Stimulated activated CD8-positive, alpha-beta memory T cell treated with anti-CD3 and anti-CD28 coated beads, Interleukin-2, amount 100 ng/mL, for 48 hours (primary cell): Measurements from ENCODE around the gene CD180.

ENCODE experiments used
- DNase-seq, 2 donors: peaks; one replicate each; pipeline ENCODE4 v3.0.0-alpha.2; 2020; ENCODE audit warnings: low read depth in 2 of 2

The CD180 gene

DNA sequence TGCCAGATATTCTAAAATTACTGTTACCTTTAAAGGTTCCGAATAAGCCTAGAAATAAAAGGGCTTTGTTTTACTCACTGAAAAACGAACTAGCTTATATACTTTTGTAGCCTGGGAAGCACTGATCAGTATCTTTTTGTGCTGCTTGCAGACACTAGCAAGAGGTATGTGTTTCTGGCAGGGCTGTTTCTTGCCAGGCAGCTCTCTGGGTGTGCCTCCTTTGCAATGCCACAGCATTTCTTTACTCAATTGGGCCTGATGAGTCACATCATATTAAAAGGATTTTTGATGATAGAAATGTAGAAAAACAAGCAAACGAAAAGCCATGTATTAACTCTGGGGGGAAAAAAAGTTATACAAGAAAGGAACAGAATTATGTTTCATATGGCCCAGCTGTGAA, 35.6 kb downstream of the CD180 start:
- no peak for DNase-seq

DNA sequence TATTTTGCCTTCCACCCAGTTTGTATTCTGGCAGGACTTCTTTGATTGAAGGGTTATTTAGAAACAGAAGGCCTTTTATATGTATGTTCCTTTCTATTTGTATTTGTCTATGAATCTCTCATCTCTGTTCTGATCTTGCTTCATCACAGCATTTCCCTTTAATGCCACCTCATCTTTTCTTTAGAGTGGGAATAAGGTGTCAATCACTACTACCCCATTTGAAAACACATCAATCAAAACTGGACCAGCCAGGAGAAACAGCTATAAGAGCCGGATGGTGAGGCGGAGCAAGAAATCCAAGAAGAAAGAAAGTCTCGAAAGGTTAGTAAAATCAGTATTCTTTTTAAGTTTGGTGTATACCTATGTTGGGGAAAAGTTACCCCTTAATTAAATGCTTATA, 36.3 kb downstream of the CD180 start:
- no peak for DNase-seq

DNA sequence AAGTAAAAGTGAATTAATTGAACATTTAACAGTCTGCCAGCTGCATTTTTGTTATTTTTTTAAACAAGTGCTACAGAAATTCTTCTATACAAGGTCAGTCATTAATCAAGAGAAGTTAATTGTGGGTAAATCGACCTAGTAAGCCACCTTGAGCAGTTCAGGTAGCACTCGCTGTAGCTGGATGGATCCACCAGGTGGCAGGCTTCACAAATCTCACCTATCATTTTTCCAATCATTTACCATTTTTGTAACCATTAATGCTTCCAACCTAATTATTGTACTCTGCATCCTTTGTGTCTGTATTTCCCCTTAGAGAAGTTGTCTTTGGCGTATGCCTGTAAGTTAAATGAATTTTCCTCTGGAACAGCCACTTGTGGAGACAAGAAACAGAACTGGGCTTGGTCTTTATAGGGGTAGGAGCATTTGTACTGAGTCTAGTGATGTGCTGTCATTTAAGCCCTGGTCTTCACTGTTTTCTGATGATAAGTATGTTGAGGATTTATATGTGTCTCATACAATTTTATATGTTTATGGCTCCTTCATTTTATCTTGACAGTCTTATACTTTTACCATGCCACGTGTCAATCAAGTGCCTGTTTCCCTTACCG, 39.5 kb downstream of the CD180 start:
- DNase-seq: no peak

DNA sequence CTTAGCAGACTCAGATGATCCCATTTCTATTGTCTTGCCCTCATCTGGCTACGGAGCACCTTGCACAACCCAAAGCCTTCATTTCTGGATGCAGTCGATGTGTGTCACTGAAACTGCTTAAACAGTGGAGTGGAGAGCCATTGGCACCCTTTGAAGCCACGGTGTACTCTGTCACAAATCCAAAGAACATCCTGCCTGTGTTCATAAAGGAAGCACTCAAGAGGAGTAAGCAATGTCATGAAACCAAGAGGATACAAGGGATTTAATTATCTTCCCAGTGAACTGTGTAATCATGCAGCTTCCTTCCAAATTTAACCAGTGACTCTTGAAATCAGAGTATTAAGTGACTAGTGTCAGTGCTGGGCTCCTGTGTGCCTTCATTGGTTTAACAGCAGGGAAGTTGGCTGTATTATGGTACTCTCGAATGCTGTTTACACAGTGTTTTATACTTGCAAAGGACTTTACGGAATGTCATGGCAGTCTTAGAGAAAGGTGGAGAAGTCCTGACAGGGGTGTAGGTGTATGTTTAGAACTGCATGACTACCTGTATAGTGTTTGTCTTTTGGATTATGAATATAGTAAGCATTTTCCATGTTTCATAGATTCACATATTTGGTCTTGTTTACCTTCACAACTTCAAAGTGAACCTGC, 41.9 kb downstream of the CD180 start:
- DNase-seq: no peak

DNA sequence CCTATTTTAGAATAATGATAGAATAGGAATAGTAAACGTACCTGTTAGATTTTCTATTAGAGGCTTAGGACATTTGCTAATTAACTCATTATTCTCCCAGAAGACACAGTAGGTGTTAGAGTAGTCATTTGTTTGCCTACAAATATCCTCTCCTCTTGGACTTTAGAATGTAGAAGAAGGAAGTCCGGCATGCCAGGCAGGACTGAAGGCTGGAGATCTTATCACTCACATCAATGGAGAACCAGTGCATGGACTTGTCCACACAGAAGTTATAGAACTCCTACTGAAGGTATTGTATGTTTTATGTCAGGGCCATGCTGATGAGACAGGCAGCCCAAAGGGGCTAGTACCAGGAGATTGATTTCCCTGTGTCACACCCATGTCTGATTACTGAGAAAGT, 43.3 kb downstream of the CD180 start:
- DNase-seq: no peak

DNA sequence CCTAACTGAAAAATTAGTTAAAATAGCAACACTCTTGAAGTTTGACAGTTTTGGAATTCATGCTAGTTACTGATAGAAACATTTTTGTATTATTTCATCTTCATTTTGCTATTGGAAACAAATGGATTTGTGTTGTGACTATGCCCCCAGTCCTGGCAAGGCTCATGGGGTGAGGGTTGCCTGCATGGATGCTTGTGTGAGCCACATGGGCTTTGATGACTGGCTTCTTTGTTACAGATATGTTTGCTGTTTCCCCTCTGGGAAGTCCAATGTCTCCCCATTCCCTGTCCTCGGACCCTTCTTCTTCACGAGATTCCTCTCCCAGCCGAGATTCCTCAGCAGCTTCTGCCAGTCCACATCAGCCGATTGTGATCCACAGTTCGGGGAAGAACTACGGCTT, 44.2 kb downstream of the CD180 start:
- DNase-seq: no peak

DNA sequence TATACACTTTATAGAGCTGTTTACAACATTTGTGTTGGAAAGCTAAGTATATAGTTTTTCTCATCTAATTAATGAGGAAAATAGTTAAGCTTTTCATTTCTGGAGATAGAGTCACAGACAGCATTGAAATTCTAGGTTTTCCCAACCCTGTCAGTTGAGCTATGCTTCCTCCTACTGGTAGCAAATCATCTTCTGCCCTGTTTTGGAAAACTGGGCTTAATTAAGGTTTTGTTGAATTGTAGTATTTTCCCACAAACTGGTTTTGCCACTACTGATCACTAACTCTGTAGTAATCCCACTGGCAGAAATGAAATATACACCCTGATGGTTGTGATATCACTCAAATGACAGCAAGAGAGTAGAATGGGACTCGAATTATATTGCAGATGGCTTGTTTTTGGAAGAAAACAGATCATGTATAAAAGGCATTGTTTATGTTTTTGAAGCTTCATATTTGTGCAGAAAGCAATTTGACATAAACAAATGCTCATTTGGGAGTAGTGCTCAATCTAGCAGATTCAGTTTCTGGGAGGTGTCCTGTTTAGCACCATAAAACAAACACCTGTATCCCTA, 46.6 kb downstream of the CD180 start:
- DNase-seq: no peak

DNA sequence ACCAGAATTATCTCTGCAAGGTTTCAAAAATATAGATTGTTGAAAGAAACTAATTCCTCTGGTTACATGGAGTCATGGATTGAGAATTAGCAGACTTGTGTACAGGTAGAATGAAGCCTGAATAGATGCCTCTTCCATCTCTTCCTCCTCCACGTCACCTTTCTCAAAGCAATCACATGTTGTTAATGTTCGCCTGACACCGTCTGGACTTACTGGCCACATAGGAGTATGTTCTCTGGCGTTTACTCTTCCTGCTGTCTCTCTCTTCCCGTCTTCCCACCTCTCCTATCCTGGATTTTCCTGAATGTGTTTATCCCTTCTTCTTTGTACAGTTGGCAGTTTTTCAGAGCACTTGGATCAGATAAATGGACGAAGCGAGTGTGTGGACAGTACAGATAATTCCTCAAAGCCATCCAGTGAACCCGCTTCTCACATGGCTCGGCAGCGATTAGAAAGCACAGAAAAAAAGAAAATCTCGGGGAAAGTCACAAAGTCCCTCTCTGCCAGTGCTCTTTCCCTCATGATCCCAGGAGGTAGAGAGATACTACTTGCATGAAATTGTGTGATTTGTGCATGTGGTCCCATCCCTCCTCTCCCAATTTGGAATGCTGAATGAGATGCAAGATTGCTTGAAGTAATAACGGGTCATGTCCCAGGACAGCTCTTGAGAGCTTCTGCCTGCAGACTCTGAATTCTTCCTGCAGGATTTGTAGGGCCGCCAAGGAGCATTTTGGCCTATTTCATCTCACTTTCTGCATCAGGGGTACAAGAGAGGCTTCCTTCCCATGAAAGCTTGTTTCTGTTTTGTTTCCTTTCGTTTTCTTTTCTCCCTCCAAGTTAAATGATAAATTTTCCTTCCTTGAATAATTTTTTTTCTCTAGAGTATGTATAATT, 47.3 kb downstream of the CD180 start:
- DNase-seq: no peak

DNA sequence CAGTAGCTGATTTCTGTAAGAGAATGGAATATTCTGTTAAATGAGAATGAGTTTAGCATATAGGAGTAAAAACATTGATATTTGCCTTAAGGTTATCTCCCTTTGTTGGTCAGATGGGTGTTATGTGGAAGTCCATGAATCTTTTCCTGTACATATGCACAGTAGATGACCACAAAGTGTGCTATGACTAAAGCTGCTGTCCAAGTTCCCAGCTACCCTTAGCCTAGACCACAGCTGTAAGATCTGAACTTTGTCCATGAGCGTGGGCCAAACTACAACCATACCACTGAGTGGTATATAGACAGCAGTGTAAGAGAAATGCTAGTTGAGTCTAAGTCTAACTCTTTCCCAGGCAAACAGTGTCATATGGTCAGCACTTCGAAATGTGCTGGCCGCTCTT, 48.8 kb downstream of the CD180 start:
- no peak for DNase-seq

DNA sequence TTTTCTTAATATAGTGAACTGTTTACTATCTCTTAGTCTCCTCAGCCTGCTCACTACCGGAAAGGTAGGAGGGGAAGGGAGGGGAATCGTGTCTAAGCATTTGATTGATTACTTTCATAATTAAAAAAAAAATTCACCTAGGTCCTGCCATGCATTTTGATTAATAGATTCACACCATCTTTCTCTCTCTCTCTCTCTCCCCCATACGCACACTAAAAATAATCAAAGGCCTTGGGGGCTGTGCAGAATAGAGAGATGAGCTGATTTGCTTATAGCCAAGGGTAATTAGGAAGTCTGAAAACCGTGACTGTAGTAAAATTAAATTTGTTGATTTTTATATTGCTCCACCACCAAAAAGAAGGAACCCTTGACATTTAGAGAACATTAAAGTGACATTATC, 49.6 kb downstream of the CD180 start:
- no peak for DNase-seq

DNA sequence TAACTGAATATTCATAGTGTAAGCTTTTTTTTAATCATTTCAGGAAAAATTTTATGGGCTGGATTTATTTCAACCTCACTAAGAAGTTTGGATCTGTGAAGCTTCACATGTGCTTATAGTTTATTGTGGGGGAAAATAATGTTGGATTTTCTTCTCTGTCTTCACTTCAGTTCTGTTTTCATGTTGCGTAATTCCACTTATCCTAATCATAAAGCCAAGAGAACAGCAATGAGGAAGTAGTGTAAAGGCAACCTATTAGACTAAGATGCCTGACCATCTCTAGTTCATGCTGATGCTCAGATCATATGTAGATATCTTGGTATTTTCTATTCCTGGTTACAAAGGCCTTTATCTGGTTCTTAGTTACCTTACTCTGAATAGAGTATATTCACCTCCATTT, 50.0 kb downstream of the CD180 start:
- no peak for DNase-seq

DNA sequence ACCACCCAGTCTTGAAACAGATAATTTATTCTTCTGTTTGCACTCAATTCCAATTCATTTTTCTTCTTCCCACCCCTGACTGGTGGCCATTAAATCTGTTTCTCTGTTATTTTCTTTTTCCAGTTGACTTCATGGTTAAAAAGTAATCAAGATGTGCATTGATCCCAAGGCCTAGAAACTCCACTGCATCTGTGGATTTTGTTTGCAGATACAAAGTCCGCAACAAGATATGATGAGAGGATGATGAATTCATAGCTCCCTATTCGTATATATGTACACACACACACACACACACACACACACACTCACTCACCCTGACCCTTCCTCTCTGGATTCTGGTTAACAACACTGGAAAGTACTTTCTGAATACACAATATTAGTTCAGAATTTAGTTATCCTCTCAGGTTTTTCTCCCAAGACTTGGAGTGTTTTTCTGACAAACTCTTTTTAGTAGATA, 52.4 kb downstream of the CD180 start:
- DNase-seq: no peak

DNA sequence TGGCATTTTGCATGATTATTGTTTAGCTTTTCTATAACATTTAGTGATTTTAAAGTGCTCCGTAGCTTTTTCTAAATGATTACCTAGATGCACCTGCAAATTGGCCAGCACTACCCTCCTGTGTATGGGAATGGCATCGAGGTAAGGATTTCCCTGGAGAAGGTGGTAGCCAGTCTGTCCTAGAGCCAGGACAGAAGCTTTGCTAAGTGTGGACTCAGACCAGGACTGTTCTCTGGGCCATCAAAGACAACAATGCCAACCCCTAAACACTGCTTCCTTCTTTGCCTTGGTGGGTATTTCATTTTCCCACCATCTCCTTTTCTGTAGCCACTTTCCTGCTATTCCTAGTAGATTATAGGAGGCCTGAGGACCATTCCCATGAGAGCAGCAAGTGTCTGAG, 53.0 kb downstream of the CD180 start:
- DNase-seq: no peak

DNA sequence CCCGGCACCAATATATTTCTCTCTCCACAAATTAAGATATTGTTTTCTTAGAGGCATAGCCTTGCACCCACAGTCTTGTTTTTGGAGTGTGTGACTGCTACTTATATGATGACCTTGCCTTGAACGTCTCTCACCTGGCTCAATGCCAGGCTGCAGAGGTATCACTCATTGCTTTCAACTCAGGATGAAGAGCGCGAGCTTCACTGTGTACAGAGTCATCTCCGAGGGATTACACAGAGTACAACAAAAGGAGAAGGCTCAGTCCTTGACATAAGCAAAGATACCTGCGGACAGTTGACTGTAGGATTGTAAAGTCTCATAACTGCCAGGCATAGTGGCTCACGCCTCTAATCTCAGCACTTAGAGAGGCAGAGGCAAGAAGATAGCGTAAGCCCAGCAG, 53.8 kb downstream of the CD180 start:
- DNase-seq: no peak

DNA sequence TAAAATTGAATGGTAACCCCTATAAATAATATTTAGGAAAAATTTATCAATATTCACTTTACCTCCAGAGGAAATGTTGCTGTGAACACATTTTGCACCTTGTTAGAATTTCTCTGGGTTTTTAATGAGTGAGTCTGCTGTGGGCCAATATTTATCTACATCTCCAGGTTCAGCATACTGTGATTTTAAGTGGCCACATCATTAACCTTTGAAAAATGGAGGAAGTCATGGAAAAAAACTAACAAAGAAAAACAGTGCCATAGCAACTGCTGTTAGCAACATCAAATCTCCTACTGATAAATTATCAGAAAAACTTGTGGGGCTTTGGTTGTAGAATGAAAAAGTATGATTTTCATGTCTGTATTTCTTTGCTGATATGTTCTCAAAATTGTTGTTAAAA, 55.0 kb downstream of the CD180 start:
- DNase-seq: no peak

DNA sequence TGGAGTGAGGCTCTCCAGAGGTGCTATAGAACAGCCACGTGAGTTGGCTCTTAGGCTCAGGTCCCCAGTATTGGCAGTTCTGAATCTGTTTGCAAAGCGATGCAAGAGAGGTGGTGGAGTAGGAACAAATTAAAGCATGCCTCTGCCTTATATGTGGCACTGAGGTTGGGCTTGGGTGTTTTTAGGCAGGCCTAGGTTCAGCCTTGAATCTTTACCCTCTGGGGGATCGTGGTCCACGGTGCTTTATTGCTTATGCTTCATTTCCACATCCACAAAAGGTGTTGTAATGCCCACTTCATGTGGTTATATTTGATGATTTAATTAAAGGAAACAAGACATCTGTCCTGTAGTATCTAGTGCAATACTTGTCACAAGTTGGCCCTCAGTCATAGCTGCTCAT, 56.2 kb downstream of the CD180 start:
- DNase-seq: no peak

DNA sequence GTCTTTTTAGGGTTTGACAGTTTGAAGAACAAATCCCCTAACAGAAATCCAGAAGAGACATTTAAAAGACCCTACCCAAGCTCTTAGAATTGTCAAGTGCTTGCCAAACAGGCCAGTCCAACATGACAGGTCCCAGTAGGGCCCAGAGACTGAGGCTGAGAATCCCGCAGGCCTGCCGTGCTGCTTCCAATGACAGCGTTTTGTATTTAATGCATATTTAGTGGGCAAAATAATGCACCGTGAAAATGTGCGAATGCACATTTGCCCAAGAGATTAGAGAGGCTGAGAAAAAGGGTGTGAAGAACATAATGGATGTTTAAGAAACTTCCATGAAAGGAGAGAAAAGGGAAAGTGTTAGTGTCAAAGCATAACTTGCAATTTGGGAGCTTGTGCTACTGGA, 57.6 kb downstream of the CD180 start:
- DNase-seq: no peak

DNA sequence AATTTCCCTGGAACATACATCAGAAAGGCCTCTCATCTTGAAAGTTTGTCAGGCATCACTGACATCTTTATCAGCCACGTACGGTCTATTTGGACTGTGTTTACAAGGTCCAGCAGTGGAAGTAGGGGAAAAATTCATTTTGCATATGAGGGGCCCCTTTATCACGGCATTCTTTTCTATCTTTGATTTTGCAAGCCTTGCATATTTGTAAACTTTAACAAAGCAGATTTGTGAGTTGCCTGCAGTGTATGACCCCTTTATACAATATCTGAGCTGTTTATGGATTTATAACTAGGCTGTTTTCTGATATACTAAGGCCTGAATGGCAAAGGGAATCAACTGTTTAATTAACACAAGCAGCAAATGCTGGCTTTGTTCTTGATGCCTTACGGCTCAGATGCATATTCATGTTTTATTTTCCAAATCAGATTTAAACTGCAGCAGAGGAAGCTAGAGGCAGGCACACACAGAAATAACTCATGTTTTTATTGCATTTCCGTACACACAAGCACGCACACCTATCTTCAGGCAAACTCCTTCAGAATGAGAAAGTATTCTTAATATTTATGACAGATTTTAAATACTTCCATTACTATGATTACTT, 61.1 kb downstream of the CD180 start:
- DNase-seq: no peak

DNA sequence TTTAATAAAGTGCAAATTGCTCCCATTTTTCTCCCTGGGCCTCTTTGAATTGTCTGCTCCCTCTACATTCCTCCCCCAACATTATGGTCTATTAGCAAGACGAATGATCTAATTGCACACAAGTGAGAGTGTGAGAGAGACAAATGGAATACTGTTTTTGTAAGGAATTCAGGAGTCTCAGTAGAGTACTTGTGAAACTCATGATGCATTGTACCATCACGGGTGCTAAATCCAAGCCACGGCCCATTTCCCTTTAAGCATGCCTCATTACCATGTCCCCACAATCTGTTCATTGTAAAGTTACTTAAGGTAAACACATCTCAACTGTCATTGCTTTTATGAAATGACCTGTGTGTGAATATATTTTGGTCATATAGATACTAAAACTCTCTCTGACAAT, 62.8 kb downstream of the CD180 start:
- no peak for DNase-seq

DNA sequence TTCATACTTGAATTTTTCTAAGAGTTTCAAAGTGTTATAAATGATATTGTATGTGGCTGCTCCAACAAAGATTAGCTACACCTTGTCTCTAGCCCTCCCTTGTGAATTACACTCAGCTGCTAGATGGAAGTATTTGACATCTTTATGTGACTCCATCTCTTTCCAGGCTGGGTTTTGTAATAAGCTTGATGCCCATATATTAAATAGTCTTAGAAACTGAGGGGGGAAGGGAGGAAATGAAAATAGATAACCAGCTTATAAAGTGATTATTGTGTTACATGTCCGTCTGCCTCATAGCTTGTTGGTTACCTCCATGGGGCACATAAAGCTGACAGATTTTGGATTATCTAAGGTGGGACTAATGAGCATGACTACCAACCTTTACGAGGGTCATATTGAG, 63.4 kb downstream of the CD180 start:
- DNase-seq: no peak

DNA sequence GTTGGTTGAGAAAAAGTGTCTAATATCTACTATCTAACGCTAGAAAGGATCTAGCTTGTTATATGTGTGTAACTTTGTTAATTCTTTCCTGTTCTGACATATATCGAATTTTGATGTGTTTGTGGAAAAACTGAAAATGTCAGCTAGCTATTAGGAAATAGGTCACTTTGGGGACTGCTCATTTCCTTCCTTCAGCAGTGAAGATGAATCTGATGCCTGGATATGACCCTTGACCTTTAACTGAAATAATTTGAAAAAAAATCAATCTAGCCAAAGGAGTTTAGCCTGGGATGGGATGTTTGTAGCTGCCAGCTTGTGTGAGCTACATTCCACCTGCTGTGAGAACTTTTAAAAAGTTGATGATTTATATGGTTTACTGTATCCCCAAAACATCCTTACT, 66.8 kb downstream of the CD180 start:
- DNase-seq: no peak
